OCI-LY1 (cell line): ENCODE measurements around the gene SLC6A2.
A peak's percentile ranks its signal among the peaks of the same experiment; 100 is the strongest.

ENCODE experiments used
- H2AFZ ChIP-seq: fragments of 200-600 bp; sonication (generic), shearing (Covaris generic); 2 replicates; pipeline ENCODE4 v1.6.0; 2014; ENCODE audit warnings: antibody characterized with exemption, mild to moderate bottlenecking, low read length
- H3F3A ChIP-seq: fragments of 200-600 bp; sonication (generic), shearing (Covaris generic); 2 replicates; pipeline ENCODE4 v1.6.0; 2014; ENCODE audit warnings: mild to moderate bottlenecking, antibody characterized with exemption, low read length, moderate library complexity; ENCODE audit not compliant: insufficient read depth
- H3K27ac ChIP-seq: fragments of 200-600 bp; sonication (generic); 2 replicates; pipeline ENCODE4 v1.5.1; 2014; ENCODE audit warnings: low read length, mixed run types, mild to moderate bottlenecking, low read depth; ENCODE audit not compliant: poor library complexity, severe bottlenecking
- H3K27me3 ChIP-seq: fragments of 200-600 bp; sonication (generic); 2 replicates; pipeline ENCODE4 v1.6.0; 2014; ENCODE audit warnings: antibody characterized with exemption, mild to moderate bottlenecking, low read length, moderate library complexity; ENCODE audit not compliant: insufficient read depth
- H3K36me3 ChIP-seq: fragments of 200-600 bp; sonication (generic); 2 replicates; pipeline ENCODE4 v1.6.1; 2014; ENCODE audit warnings: mild to moderate bottlenecking, antibody characterized with exemption, low read length, moderate library complexity, mixed read lengths; ENCODE audit not compliant: insufficient read depth
- H3K4me1 ChIP-seq: fragments of 200-600 bp; sonication (generic); 2 replicates; pipeline ENCODE4 v1.5.1; 2014; ENCODE audit warnings: mild to moderate bottlenecking, low read length, moderate library complexity; ENCODE audit not compliant: insufficient read depth, severe bottlenecking
- H3K4me2 ChIP-seq: fragments of 200-600 bp; sonication (generic), shearing (Covaris generic); 2 replicates; pipeline ENCODE4 v1.6.1; 2014; ENCODE audit warnings: low read length
- H3K4me3 ChIP-seq: fragments of 200-600 bp; sonication (generic); 2 replicates; pipeline ENCODE4 v1.5.1; 2014; ENCODE audit warnings: low read length, low read depth, mild to moderate bottlenecking, mixed read lengths; ENCODE audit not compliant: poor library complexity, severe bottlenecking
- H3K79me2 ChIP-seq: fragments of 200-600 bp; shearing (Covaris generic); 2 replicates; pipeline ENCODE4 v1.6.1; 2016; ENCODE audit warnings: mixed run types, low read length, mixed read lengths; ENCODE audit not compliant: insufficient read depth
- H3K9ac ChIP-seq: fragments of 200-600 bp; sonication (generic), shearing (Covaris generic); 2 replicates; pipeline ENCODE4 v1.6.1; 2014; ENCODE audit warnings: mild to moderate bottlenecking, low read length, mixed read lengths
- H3K9me2 ChIP-seq: fragments of 200-600 bp; sonication (generic), shearing (Covaris generic); 2 replicates; pipeline ENCODE4 v1.6.1; 2014; ENCODE audit warnings: low read depth, mild to moderate bottlenecking, low read length, mixed read lengths
- H3K9me3 ChIP-seq: fragments of 200-600 bp; shearing (Covaris generic); 2 replicates; pipeline ENCODE4 v1.6.1; 2014; ENCODE audit warnings: low read length, mixed read lengths
- H4K20me1 ChIP-seq: fragments of 200-600 bp; sonication (generic), shearing (Covaris generic); 2 replicates; pipeline ENCODE4 v1.6.0; 2016; ENCODE audit warnings: mild to moderate bottlenecking, low read length; ENCODE audit not compliant: insufficient read depth
- CTCF ChIP-seq: fragments of 200-600 bp; sonication (generic), shearing (Covaris generic); IDR thresholded peaks from 2 replicates; pipeline ENCODE4 v1.5.1; 2017; ENCODE audit warnings: mild to moderate bottlenecking, antibody characterized with exemption, low read length, moderate library complexity, mixed read lengths
- EZH2 ChIP-seq: fragments of 200-600 bp; sonication (generic), shearing (Covaris generic); IDR thresholded peaks from 2 replicates; pipeline ENCODE4 v1.8.0; 2017; ENCODE audit warnings: borderline replicate concordance, mixed run types, mild to moderate bottlenecking, antibody characterized with exemption, low read length, moderate library complexity, mixed read lengths

SLC6A2 gene

DNA sequence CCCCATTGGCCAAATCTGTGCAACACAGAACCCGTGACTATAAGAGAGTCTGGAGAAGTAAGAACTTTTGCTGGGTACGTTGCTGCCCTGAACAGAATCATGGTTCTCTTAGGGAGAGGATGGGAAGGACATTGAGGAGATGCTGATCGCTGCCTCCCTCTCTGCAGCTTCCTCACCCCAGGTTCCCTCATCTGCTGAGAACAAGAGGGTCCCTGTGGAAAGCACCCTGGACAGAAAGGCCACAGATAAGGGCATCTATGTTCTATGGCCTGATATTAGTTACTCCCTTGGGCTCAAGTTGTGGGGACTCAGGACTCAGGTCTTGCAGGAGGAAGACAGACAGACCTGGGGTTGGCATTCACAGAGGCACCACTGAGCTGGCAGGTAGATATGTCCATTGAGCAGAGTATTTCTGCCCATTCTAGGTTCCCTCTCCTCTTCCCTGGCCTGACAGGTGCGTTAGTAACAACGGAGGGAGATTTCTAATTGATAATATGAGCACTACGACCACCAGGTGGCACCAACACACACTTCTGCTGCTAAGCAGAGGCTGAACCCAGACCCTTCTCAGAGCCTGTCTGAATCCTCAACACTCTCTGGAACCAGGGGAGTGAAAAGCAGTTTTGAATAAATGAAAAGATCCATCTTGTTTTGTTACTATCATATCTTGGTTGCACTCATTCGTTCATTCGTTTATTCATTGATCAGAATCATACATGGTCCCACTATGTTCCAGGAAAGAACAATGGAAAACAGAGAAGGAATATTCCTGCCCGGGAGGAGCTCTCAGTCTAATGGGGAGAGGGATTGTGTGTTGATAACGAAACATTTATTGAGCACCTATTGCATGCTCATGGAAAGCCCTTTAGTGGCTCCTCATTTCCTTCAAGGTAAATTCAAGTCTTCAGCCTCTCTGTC lies 56.4 kb downstream of the SLC6A2 start:
- Histone ChIP-seq H3K27ac (no peak overlapping the region), H3K36me3 (no peaks in the 10 kb centered on the region), H3K27me3 (no peaks in the 10 kb centered on the region; the same call in 1 of the 2 replicates), H3F3A (no peaks in the 10 kb centered on the region), H2AFZ (no peak overlapping the region), H3K79me2 (no peaks in the 10 kb centered on the region), H4K20me1 (no peaks in the 10 kb centered on the region), H3K4me1 (no peaks in the 10 kb centered on the region), H3K4me3 (no peak overlapping the region), H3K9me3 (no peaks in the 10 kb centered on the region), H3K4me2 (no peak overlapping the region), H3K9me2 (no peaks in the 10 kb centered on the region), H3K9ac (no peak overlapping the region)
- TF ChIP-seq EZH2 (no peak), CTCF (peak; percentile 74)

DNA sequence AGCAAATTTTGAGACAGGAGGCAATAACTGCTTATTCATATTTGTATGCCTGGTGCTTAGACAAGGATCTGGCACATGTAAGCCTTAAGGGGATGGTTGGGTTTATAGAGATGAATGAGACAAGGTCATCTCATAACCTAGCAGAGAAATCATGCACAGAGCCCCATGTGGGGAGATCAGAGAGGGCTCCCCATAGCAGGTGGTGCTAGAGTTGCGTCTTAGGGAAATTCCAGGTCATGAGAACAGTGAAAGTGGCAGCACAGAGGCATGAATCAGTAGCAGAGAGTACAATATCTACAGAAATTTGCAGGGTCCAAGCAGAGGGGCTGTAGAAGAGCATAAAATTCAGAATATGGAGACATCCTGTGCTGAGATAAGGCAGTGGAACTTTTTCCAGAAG lies 57.3 kb downstream of the SLC6A2 start:
- no peaks in the 10 kb centered on the region for H3K9me3 ChIP-seq
- no peaks in the 10 kb centered on the region for H3K36me3 ChIP-seq
- no peak overlapping the region for H3K4me3 ChIP-seq
- no peaks in the 10 kb centered on the region for H3F3A ChIP-seq
- no peak overlapping the region for H3K4me2 ChIP-seq
- H3K9me2 ChIP-seq, result no peaks in the 10 kb centered on the region
- H3K27me3 ChIP-seq, result no peaks in the 10 kb centered on the region; the same call in 1 of the 2 replicates
- H2AFZ ChIP-seq, result no peak overlapping the region
- no peak overlapping the region for H3K27ac ChIP-seq
- H4K20me1 ChIP-seq, result no peaks in the 10 kb centered on the region
- no peaks in the 10 kb centered on the region for H3K79me2 ChIP-seq
- H3K4me1 ChIP-seq, result no peaks in the 10 kb centered on the region
- no peak overlapping the region for H3K9ac ChIP-seq
- TF ChIP-seq EZH2 (no peak), CTCF (no peak)

- Histone ChIP-seq H3K9me2 (no peaks in the 10 kb centered on the region), H3K9me3 (no peaks in the 10 kb centered on the region), H3F3A (no peaks in the 10 kb centered on the region), H3K9ac (no peak overlapping the region), H3K4me1 (no peaks in the 10 kb centered on the region), H3K4me2 (no peak overlapping the region), H2AFZ (no peak overlapping the region), H3K36me3 (no peaks in the 10 kb centered on the region), H3K79me2 (no peaks in the 10 kb centered on the region), H3K27me3 (no peaks in the 10 kb centered on the region; the same call in 1 of the 2 replicates), H3K27ac (no peak overlapping the region), H3K4me3 (no peak overlapping the region), H4K20me1 (no peaks in the 10 kb centered on the region)
- TF ChIP-seq EZH2 (no peak), CTCF (no peak)
These were observed 61.5 kb downstream of the SLC6A2 start for GRCh38 chr16:55717326-55717725.
